Esophagus muscularis mucosa (tissue), 4 donors: ENCODE measurements around the gene KAZN. TPM values are rescaled to one million over a fixed set of nuclear protein-coding genes. Genes with fewer than 3 reads are reported as not detected.

Experiments used
- DNase-seq: peaks from one replicate; pipeline ENCODE4 v3.0.0-alpha.2; 2017; ENCODE audit errors: extremely low spot score
- H3K27ac ChIP-seq, 4 donors: fragments of 200-600 bp; sonication (generic); replicated peaks in 1 of 4; 1 replicate in 3 of 4; 2 replicates in 1 of 4; pipeline ENCODE4 v1.5.1; 2016 to 2019; ENCODE audit warnings: mild to moderate bottlenecking in 1 of 4
- H3K27me3 ChIP-seq, 4 donors: fragments of 200-600 bp; sonication (generic); one replicate each; pipeline versions ENCODE4 v1.5.1 to v1.6.0; 2016 to 2019
- H3K36me3 ChIP-seq, 4 donors: fragments of 200-600 bp; sonication (generic); one replicate each; pipeline ENCODE4 v1.5.1; 2016 to 2019
- H3K4me1 ChIP-seq, 4 donors: fragments of 200-600 bp; sonication (generic); one replicate each; pipeline ENCODE4 v1.5.1; 2016 to 2019
- H3K4me3 ChIP-seq, 4 donors: fragments of 200-600 bp; sonication (generic); 1 replicate in 2 of 4; 2 replicates in 2 of 4; pipeline ENCODE4 v1.5.1; 2016 to 2019; ENCODE audit warnings: mild to moderate bottlenecking in 4 of 4, moderate library complexity in 1 of 4
- H3K9me3 ChIP-seq, 4 donors: fragments of 200-600 bp; sonication (generic); 1 replicate in 3 of 4; 2 replicates in 1 of 4; pipeline ENCODE4 v1.5.1; 2016 to 2019
- EP300 ChIP-seq: sonication (generic); formaldehyde crosslinking; IDR thresholded peaks from one replicate; pipeline ENCODE4 v1.6.1; 2017; ENCODE audit warnings: antibody characterized with exemption
- POLR2A ChIP-seq: fragments of 450-650 bp; IDR thresholded peaks from one replicate; pipeline ENCODE4 v1.6.1; 2017; ENCODE audit warnings: antibody characterized with exemption, moderate library complexity, mild to moderate bottlenecking, low read depth
- POLR2AphosphoS5 ChIP-seq, 2 donors: sonication (generic); formaldehyde crosslinking; IDR thresholded peaks; one replicate each; pipeline ENCODE4 v1.6.1; 2017; ENCODE audit warnings: antibody characterized with exemption in 2 of 2
- WGBS: methylation state at CpG from one replicate; pipeline ENCODE4 v1.1.5; 2018; 5-methylcytosine and 5-hydroxymethylcytosine counted together
- intact Hi-C: fragments of 100-400 bp; cut with DNase I; formaldehyde crosslinking; loops from one replicate; pipeline ENCODE4 v1.15.1; 2023
- total RNA-seq, 4 donors: library from RNA; depleted of rRNA; stranded (reverse); fragments of >200 nt; gene quantifications; one replicate each; pipeline versions ENCODE4 v1.1.0 to v1.2.1, GENCODE V29; 2016
- TF ChIP-seq, protein P1 (sequence below), 3 experiments: fragments of 200-600 bp in 2 of 3; fragments of 450-650 bp in 1 of 3; sonication (generic) in 2 of 3; IDR thresholded peaks; one replicate each; pipeline ENCODE4 v1.5.1; 2017 to 2019; ENCODE audit warnings: antibody characterized with exemption in 3 of 3, mild to moderate bottlenecking in 2 of 3, moderate library complexity in 1 of 3

Gene KAZN
- total RNA-seq, 4 donors from 2014 or later, result 9.9 to 14.1 (median 11.9) TPM

DNA sequence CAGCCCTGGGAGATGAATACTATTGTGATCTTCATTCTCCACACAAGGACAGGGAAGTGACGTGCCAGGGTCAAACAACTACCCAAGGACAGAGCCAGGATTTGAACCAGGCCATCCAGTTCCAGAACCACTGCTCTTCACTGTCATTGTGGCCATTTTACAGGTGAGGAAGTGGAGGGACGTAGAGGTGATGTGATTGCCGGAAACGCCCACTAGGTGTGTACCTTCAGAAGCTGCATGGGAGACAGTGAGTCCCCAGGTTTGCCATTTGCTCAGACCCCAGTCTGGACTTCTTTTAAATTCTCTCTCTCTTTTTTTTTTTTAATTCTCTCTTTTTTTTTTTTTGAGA, 347.5 kb downstream of the KAZN start:
- Histone ChIP-seq H3K27ac (peak overlapping the region; percentile 85 to 90 (median 87)), H3K4me3 (peak overlapping the region; percentile 24 to 50 (median 38)), H3K9me3 (no peaks in the 10 kb centered on the region), H3K4me1 (peaks cover 45 to 62% (median 58%) of the 10 kb centered on the region in 4 donors), H3K36me3 (no peaks in the 10 kb centered on the region), H3K27me3 (no peaks in the 10 kb centered on the region)
- 70% methylated on average over 4 of the region's 4 CpGs for WGBS
- intact Hi-C loops, result no loop called here
- TF ChIP-seq POLR2AphosphoS5 (IDR thresholded peaks at IDR 0.05), result no peak
- TF ChIP-seq, protein P1, sequence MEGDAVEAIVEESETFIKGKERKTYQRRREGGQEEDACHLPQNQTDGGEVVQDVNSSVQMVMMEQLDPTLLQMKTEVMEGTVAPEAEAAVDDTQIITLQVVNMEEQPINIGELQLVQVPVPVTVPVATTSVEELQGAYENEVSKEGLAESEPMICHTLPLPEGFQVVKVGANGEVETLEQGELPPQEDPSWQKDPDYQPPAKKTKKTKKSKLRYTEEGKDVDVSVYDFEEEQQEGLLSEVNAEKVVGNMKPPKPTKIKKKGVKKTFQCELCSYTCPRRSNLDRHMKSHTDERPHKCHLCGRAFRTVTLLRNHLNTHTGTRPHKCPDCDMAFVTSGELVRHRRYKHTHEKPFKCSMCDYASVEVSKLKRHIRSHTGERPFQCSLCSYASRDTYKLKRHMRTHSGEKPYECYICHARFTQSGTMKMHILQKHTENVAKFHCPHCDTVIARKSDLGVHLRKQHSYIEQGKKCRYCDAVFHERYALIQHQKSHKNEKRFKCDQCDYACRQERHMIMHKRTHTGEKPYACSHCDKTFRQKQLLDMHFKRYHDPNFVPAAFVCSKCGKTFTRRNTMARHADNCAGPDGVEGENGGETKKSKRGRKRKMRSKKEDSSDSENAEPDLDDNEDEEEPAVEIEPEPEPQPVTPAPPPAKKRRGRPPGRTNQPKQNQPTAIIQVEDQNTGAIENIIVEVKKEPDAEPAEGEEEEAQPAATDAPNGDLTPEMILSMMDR (IDR thresholded peaks at IDR 0.05), result no peak
- TF ChIP-seq POLR2A, result no peak
- TF ChIP-seq EP300, result no peak
- no peak for DNase-seq

DNA sequence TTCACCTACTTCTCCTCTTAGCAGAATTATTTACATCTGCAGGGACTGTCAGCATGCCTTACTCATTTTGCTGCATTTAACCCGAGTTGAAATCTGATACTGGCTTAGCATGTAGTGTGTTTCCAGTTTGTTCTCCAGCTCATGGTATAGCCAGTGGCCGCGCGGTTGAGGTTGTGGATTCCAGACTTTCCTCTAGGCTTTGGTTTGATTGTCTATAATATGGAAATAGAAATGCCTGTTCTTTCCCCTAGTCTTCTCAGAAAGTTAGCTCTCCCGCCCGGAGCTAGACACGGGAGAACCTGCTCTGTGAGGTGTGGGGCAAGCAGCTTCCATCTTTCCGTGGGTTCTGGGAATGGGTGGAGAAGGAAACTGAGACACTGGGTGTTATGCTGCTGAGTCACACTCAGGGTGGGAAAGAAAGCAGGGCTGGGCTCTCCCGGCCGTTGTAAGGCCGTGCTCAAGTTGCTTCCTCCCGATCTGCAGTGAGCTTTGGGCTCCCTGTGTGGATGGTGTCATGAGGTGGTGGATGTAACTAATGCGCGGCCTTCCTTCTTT, 348.3 kb downstream of the KAZN start:
- intact Hi-C loops, result no loop called here
- H3K27me3 ChIP-seq, result no peaks in the 10 kb centered on the region
- H3K4me1 ChIP-seq, result peaks cover 45 to 62% (median 56%) of the 10 kb centered on the region in 4 donors
- H3K36me3 ChIP-seq, result no peaks in the 10 kb centered on the region
- no peaks in the 10 kb centered on the region for H3K9me3 ChIP-seq
- no peak for DNase-seq
- WGBS, result 76% methylated on average over 14 of the region's 14 CpGs
- TF ChIP-seq POLR2AphosphoS5 (IDR thresholded peaks at IDR 0.05), result peak in 1 of 2 donors; percentile 20
- no peak for TF ChIP-seq POLR2A
- TF ChIP-seq EP300, result no peak
- TF ChIP-seq, protein P1 (IDR thresholded peaks at IDR 0.05), result no peak
- H3K27ac ChIP-seq, result peak overlapping the region; percentile 85 to 90 (median 87)
- H3K4me3 ChIP-seq, result peak overlapping the region in 2 of 4 donors; percentile 1 to 41

DNA sequence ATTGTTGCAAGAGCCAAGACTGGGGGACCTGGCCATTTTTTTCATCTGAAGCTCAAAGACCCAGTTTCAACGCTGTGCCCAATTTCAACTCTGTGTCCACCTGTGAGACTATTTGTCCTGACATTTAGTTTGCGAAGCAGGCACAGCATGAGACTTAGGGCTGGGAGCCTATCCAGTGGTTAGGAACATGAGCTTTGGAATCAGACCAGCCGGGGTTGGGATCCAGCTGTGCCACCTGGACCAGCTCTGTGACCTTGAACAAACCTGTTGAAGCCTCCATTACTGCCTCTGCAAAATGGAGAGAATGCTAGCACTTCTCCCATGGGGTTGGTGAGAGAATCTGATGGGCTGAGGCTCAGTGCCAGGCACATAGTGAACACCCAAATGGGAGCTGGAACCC, 348.9 kb downstream of the KAZN start:
- peaks cover 44 to 57% (median 54%) of the 10 kb centered on the region in 4 donors for H3K4me1 ChIP-seq
- H3K4me3 ChIP-seq, result peak overlapping the region in 2 of 4 donors; percentile 1 to 41
- H3K36me3 ChIP-seq, result no peaks in the 10 kb centered on the region
- intact Hi-C loops, result no loop called here
- H3K27ac ChIP-seq, result peak overlapping the region in 3 of 4 donors; percentile 85 to 88 (median 86)
- no peaks in the 10 kb centered on the region for H3K9me3 ChIP-seq
- DNase-seq, result no peak
- no peaks in the 10 kb centered on the region for H3K27me3 ChIP-seq
- WGBS, result 95% methylated on average over 3 of the region's 3 CpGs
- TF ChIP-seq EP300 (no peak), POLR2A (no peak)
- TF ChIP-seq, protein P1 (IDR thresholded peaks at IDR 0.05), result no peak

DNA sequence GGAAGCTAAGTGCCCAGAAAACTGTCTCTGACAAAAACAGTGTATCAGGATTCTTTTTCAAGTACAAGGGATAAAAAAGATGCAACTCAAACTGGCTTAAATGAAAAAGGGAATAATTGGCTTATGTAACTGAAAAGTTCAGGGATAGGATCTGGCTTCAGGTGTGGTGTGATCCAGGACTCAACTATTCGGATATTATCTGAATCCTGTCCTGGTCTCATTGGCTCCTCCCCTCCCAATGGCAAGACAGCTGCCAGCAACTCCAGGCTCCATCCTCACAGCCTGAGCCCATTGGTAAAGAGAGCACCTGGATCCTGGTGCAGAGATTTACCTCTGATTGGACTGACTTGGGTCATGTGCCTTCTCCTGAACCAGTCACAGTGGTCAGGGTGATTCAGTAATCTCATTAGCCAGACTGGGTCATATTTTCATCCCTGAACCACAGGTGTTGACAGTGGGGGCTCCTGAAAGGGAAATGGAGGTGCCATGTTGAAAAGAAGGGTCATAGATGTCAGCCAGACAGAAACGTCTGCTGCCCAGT, 349.7 kb downstream of the KAZN start:
- 100% methylated on average over 2 of the region's 2 CpGs for WGBS
- intact Hi-C loops, result no loop called here
- DNase-seq, result no peak
- Histone ChIP-seq H3K27me3 (no peaks in the 10 kb centered on the region), H3K36me3 (no peaks in the 10 kb centered on the region), H3K27ac (no peak overlapping the region), H3K4me1 (peaks cover 39 to 50% (median 47%) of the 10 kb centered on the region in 4 donors), H3K9me3 (no peaks in the 10 kb centered on the region), H3K4me3 (no peak overlapping the region)
- TF ChIP-seq POLR2A (no peak), EP300 (no peak), POLR2AphosphoS5 (IDR thresholded peaks at IDR 0.05) (no peak)
- TF ChIP-seq, protein P1 (IDR thresholded peaks at IDR 0.05), result no peak
